AG09319 (cell line): ENCODE measurements around the gene PITPNC1.

ENCODE experiments used
- DNase-seq: peaks from one replicate; pipeline ENCODE4 v3.0.0-alpha.2; 2010; ENCODE audit warnings: low read depth; ENCODE audit errors: extremely low read depth
- CTCF ChIP-seq: IDR thresholded peaks from 2 replicates; pipeline ENCODE4 v1.5.1; 2011; ENCODE audit warnings: low read depth, mild to moderate bottlenecking, inconsistent platforms, low read length, moderate library complexity

The PITPNC1 gene

DNA sequence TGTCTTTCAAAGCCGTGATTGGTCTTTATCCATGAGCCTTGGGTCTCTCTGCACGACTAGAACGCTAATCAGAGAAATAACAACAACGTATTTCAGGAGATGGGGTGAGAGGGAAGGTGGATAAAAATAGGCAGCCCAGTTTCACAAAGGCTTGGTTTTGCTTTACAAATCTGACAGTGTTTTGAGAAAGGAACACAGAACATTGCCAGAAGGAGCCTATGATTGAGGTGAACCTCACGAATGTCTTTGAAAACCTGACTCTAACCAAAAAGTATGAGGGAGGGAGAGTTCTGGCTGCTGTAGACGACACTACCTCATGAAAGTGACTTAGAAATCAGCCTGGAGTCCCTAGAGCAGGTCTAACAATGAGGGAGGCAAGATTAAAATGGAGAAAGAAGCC is 302.6 kb downstream of the PITPNC1 start:
- no peak for TF ChIP-seq CTCF
- no peak for DNase-seq

DNA sequence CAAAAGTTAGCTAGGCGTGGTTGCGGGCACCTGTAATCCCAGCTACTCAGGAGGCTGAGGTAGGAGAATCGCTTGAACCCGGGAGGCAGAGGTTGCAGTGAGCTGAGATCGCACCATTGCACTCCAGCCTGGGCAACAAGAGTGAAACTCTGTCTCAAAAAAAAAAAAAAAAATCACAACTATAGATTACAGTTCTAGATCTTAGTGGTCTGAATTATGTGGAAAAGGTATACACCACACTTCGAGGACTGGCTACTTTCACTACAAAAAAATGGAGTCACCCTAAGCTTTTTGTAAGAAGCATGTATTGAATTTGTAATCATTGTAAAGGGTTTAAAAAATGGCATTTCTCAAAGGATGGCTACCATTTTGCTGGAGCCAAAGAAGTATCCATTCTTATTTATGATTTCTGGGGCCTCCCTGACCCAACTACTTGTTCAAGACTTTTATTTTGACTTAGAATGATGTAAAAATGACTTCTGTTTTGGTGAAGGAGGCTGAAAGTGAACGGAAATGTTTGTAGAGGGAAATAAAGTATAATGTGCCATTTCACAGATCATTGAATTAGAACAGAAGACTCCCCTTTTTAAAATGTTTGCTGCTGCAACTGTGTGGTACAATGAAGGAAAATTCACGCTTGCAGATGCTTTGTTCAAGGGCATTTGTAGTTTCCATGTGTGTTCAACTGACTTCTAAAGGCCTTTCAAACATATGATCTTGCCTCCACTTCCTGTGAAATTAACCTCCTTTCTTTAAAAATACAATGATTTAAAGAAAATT is 303.6 kb downstream of the PITPNC1 start:
- DNase-seq = no peak
- no peak for TF ChIP-seq CTCF

DNA sequence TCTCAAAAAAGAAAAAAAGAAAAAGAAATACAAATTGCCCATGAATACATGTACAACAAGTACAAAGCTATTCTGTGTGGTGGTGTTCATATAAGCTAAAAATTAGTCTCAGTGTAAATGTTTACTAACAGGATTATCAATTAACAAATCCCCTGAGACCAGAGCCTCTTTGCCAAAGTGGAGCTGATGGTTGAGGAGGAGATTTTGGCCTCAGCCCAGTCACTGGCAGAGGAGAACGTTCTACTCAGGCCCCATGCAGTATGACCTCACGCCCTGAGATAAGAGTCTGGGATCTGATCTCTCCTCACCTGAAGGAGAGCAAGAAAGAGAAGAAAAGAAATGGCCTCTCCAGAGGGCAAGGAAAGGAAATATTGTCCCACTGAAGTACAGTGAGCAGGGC is 305.1 kb downstream of the PITPNC1 start:
- DNase-seq = no peak
- TF ChIP-seq CTCF = no peak

GRCh38 chr17:67685351-67685750 is 308.3 kb downstream of the PITPNC1 start:
- no peak for DNase-seq
- TF ChIP-seq CTCF = no peak

- DNase-seq = no peak
These were observed 309.2 kb downstream of the PITPNC1 start for GRCh38 chr17:67686241-67686640.

GRCh38 chr17:67687511-67687910 is 310.4 kb downstream of the PITPNC1 start:
- no peak for TF ChIP-seq CTCF
- DNase-seq = no peak

More at GRCh38 chr17:67686241-67686640, 309.2 kb downstream of the PITPNC1 start:
- TF ChIP-seq CTCF = no peak

GRCh38 chr17:67689534-67690177 is 312.6 kb downstream of the PITPNC1 start:
- DNase-seq = peak; percentile 42
- peak; percentile 69 for TF ChIP-seq CTCF
